HG03442 (cell line): ENCODE results near the gene DLX3.
"Not testable (repeated sequence)": the region's sequence is repeated elsewhere in the genome, so short reads cannot be mapped to it uniquely, and the experiment has no call there.

ENCODE experiments used
- ATAC-seq: cut with Tn5 transposase; IDR thresholded peaks from one replicate; pipeline ENCODE4 v1.9.1; 2021; ENCODE audit warnings: mild to moderate bottlenecking, moderate library complexity; ENCODE audit not compliant: unreplicated experiment

The DLX3 gene

DNA sequence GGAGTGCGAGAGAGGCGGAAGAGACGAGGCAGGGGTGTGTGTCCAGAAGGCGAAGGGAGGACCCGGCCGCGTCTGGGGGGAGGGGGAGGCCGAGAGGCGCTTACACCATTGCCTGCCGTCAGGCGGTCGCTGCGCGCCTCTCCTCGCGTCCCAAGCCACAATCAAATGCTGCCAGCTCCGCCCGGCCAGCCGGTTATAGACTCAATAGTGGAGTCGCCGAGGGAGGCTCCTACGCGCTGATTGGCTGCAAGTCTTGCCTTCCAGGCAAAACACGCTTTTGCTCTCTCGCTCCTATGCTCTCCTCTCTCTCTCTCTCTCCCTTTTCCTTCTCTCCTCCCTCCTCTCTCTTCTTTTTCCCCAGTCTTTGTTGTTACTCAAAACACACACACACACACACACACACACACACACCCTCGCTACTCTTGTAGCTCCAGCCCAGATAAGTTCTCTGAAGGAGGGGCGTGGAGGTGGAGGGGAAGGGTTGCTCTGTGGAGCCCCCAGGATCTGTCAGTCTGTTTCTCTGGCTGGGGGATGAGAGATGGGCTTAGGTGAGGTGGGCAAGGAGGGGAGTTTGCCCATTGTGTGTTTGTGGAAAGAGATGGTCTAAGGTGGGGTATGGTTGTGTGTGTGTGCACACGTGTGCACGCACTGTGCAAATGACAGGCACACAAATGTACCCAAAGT is at the start of gene DLX3:
Gene DLX3, minus strand, starts transcription at position 170 of the 684 bp plus-strand sequence. CDS start 226 bp downstream, outside the sequence.
- ATAC-seq = no peak

DNA sequence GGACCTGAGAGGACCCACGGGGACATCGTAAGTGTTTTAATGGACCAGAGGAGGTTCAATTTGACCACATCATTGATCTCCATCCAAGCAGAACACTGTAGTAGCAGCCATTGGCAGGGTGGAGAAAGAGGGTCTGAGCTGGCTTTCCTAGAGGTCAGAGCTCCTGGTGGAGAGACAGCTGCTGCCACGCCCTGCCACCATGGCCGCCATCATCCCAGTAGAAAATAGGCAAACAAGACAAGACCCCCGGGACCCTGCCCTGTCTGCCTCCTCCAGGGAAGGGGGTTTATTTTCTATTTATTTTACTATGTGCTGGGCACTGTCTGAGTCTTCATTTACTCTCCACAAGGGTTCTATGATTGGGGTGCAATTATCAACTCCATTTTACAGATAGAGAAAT is 49.5 kb upstream of the DLX3 start:
- ATAC-seq = no peak

DNA sequence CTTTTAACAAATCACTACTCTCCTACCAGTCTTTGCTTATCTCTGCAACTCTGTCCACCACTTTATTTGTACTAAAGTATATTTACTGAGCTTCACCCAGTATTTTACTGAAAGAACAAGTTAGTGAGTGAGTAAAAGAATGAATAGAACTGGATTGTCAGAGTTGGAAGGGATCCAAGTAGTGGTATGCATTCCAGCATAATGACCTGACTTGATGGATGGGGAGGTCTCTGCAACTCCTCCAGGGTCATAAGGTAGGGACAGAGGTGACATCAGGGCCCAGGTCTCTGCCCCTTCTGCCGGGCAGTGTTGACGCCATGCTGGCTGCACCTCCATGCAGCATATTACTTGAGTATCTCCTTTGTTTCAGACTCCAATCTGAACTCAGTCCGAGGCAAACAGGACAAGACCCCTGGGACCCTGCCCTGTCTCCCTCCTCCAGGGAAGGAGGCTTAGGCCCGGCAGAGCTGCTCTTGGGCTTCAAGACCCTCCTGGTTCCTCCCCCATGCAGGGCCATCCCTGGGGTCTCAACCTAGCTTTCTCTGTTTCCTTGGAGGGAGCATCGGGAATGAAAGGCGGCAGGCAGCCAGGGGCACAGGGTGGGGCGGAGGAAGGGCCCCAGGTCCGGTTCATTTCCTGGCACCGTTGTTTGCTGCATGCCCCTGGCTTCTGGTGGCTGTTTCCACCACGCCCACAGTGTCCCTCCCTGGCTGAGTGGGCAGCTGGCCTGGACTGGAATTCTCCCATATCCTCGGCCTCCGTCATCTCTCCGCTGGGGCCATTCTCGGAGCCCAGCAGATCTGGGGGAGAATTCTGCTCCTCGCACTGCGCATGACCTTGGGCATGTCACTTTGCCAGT is 48.5 kb upstream of the DLX3 start:
- ATAC-seq = no peak

DNA sequence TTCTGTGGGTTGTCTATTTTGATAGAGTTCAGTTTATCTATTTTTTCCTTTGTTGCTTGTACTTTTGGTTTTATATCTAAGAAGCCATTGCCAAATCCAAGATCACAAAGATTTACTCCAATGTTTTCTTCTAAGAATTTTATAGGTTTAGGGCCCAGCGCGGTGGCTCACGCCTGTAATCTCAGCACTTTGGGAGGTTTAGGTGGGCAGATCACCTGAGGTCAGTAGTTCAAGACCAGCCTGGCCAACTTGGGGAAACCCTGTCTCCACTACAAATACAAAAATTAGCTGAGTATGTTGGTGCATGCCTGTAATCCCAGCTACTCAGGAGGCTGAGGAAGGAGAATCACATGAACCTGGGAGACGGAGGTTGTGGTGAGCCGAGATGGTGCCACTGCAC is 47.2 kb upstream of the DLX3 start:
- no peak for ATAC-seq

DNA sequence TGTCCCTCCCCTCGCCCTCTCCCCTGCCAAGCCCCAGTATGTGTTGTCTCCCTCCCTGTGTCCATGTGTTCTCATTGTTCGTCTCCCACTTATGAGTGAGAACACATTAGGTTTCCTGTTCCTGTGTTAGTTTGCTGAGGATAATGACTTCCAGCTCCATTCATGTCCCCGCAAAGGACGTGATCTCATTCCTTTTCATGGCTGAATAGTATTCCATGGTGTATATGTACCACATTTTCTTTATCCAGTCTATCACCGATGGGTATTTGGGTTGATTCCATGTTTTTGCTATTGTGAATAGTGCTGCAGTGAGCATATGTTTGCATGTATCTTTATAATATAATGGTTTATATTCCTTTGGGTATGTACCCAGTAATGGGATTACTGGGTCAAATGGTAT is 45.5 kb upstream of the DLX3 start:
- ATAC-seq = not testable (repeated sequence)

DNA sequence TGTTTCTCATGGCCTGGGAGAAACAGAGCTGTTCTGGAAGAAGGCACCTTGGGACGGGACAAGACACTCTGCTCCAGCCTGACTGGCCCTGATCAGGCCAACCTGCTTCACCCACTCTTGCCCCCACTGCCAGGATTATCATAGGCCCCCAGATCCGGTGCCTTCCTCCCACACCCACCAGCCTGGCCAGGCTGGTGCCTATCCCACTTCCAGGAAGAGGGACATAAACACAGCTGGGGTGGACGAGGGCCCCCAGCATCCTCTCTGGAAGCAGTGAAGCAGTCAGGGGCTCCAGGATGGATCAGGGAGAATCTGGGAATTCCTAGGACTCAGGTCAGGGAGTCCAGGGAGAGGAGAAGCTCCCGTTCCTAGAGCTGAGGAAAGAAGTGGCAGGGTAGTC is 44.0 kb upstream of the DLX3 start:
- no peak for ATAC-seq

DNA sequence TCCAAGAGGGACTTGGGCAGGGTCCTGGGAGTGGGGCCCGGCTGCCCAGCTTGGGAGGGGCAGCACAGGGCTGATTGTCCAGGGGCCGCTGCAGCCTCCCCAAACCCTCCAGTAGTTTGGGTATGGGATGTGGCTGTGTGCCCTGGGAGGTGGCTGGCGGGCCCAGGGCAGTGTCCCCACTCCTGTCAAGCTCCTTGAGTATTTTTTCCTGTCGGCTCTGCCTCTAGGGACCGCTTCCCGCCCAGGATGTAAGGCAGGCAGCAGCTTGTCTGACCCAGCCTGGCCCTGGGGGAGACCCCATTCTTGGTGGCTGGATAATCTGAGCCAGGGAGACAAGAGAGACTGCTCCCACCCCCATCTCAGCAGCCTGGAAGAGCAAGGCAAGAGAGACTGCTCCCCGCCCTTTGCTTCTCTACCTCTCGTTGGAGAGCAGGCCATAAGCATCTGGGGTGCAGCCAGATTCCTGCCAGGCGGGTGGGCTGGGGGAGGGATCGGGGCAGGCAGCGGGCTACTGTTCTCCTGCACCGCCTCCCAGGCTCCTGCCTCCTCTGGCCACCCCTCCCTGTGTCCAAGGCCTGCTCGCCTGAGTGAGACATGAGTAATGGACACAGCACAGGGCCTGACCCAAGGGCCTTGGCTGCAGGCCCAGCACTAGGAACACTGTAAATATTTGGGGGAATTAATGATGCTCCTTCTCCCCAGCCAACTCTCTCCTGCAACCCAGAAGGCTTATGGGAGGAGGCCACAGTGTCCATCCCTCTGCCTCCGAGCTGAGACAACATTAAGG is 42.5 kb upstream of the DLX3 start:
- ATAC-seq = no peak

DNA sequence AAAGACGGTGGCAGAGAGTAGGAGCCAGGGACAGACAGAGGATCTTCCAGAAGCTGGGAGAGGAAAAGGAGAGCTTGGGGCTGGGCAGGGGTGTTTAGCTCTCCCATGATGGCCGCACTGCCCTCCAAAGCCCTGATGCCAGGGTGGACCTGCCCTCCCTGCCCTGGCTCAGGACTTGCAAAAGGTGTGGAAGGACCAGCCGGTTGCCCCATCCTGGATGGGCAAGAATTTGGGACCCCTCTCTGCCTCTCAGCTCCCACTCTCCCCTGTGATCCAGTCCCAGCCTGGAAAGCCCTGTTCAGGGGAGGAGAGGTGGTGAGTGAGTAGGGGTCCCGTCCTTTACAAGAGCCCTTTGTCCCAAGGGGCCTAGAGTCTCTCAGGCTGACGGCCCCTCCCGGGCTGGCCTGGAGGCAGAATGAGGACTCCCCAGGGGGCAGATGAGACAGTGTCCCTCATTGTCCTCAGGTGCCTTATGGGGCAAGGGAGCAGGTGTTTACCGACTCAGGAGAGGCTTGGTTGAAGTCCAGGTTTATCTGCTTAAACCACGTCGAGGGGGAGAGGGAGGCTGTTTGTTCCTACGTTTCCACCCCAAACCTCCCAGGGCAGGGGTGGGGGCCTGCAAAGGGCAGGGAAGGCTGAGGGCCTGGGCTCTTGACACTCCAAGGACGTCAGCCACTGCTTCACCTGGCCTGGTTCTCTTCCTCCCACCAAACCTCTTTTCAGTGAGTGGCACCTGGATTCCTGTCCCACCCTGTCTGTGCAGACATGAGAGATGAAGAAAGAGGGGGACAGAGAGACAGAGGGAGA is 41.6 kb upstream of the DLX3 start:
- ATAC-seq = no peak

DNA sequence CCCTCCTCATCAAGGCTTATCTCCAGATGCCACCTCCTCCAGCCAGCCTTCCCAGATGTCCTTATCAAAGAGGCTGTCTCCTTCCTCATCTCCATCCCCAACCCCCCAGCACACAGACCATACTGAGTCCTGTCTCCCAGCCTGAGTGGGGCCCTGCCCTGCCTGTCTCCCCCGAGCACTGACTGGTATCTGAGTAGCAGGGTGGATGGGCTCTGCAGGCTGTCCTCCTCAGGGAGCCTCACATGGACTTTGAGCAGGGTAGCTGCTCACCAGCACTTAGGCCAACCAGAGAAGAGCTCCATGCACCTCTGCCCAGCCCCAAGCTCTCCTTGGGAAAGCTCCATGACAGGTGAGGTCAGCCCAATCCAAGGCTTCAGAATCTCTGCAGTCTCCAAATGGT is 40.9 kb upstream of the DLX3 start:
- no peak for ATAC-seq

DNA sequence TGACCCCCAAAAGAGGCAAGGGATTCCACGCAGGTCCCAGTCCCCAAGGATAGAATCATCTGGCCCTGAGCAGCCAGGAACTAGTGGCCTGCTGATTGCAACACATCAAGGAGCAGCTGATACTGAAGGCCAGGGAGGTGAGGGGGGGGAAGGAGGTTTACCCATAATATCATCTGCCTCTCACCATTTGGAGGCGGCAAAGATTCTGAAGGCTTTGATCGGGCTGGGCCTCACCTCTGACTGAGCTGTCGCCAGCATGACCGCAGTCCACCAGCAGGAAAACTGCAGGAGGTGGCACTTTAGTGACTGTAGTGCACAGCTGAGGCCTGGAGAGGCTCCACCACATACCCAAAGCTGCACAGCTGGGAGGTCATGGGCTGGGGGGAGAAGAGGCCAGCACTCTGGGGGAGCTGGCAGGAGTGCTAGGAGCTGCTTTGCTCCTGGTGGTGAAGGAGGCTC is 40.4 kb upstream of the DLX3 start:
- ATAC-seq = no peak

DNA sequence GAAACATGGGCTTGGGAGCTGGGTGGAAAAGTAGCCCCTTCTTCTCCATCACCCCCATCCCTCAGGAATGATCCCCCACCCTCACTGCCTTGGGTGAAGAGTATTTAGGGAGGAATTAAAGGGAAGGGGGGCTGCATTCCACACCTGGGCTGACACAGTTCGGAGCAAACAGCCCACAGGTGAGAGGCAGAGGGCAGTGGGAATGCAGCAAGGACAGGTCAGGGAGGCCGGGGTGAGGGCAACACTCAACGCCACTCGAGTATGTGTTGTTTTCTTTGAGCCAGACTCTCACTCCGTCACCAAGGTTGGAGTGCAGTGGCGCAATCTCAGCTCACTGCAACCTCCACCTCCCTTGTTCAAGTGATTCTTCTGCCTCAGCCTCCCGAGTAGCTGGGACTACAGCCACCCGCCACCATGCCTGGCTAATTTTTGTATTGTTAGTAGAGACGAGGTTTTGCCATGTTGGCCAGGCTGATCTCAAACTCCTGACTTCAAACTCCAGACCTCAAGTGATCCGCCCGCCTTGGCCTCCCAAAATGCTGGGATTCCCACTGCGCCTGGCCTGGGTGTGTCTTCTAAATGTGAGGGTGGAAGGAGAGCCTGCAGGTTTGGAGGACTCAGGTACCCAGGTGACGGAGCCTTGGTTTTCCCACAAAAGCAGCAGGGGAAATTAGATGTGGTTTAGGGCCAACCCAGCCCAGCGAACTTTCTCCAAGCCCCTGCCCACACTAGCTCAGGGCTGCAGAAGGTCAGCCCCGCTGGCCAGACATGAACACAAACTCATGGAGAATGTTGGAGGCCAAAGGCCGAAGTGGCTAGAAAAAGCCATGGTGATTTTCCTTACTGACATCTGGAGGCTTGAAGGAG is 39.7 kb upstream of the DLX3 start:
- no peak for ATAC-seq

DNA sequence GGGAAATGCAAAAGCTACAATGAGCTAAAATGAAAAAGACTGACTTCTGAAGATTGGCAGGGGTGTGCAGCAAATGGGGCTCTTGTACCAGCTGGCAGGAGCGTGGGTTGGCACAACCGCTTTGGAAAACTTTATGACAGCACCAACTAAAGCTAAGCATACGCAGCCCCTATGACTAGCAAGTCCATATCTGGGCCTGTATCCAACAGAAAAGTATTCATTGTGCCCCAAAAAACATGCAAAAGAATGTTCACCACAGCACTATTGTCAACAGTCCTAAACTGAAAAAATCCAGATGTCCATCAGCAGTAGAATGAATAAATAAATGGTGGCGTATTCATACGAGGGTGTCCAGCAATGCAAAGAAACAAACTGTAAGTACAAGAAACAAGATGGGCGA is 38.3 kb upstream of the DLX3 start:
- no peak for ATAC-seq

DNA sequence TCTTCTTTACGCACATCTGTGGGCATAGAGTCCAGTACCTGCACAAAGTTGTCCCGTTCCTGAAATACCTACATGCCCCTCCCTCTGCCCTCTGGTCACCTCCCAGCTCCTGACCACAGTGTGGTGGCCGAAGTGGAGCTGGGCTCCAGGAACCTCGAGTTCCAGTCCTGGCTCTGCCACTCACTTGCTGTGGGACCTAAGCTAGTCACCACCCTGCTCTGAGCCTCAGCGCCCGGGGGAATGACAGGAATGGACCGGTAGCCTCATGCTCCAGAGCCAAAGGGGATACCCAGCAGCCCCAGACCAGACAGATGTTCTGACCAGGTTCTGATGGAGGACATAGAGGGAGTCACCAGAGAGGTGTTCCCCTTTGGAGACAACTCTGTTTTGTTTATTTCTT is 34.2 kb upstream of the DLX3 start:
- no peak for ATAC-seq

DNA sequence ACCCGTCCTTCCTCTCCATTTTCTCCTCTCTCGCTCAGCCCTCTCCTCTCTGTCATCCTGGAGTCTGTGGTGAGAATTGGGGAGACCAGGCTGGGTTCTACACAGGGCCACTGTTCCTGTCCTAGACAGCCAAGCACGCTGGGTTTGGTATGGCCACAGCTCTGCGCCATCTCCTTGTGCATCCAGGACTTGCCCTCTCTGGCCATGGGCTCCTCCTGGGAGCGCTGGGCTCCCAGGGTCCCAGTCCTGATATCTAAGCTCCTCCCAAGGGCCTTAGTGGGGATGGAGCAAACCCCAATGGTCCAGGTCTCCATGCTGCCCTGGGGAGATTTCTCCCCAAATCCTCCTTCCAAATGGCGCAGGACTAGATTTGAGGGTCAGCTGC is 33.7 kb upstream of the DLX3 start:
- no peak for ATAC-seq

DNA sequence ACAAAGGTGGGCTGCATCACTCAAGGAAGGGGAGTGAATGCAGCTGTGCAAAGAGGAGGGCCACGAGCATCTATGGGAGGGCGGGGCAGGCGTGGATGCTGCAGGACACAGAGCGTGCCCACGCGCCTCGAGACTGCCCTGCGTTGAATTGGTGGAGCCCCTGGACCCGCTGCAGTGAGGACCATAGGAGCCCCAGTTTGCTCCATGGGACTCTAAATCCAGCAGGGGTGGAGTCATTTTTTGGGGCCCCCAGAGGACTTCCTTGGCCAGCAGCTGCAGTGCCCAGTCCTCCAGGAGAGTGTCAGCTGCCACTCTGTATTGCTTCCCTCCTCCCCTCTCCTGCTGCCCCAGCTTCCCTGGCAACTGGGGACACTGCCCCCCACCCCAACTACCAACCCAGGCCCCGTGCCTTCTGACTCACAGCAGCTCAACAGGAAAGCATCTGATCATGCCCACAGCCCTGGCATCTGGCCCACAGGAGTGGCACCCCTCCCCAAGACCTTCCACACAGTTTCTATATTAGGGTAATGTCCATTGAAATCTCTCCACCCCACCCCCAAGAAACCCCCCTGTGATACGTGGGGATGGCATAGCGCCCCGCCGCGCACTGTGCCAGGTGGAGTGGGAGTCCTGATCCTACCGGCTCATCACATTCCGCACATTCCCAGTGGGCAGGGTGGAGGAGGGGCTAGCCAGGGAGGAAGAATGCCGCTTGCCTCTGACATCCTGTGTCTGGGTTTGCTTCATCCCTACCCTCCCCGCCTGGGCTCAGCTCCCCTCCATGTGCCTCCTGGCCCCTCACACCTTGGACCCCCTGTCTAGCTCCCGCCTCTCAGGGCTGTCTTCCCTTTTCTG is 33.1 kb upstream of the DLX3 start:
- ATAC-seq = no peak

DNA sequence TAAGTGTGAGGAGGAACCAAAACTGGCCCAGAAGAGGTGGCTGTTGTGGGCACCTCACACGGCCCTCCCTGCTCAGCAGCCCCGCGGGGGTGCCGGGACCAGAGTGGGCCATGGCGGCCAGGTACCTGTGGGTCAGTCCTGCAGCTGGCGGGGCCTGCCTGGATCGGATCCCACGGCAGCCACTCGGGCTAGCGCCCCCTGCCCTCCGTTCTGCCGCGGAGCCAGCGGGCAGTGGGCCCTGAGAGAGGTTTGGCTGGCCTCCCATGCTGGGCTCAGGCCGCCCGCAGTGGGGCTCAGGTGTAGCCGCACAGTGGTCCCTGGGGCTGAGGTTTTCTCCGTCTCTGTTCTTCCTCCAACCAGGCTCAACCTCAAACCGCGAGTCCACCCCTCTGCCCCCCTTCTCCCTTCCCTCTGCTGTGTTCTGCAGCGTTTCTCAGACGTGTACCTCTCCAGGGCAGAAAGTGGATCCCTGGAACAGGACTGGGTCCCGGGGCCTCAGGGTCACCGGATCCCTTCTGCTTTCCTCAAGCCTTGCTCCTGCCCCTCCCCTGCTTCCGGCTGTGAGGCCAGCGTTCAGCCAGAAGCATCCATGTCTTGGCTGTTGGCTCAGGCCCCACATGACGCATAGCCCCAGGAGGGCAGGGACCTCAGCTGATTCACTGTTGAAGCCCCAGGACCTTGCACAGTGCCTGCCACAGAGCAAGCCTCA is 32.3 kb upstream of the DLX3 start:
- ATAC-seq = no peak

DNA sequence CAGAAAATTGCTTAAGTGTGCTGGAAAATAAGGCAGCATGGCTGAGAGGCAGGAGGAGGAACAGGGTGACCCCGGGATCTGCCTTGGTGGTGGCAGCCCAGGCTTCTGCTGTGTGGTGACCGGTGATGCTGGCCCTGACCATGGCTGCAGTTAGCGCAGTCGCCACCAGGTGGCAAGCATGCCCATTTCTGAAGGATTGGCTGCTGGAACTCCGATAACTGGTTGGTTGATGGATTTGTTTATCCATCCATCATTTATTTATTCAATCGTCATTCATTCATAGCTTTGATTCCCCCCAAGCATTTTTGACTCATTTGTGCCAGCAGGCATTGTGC is 31.8 kb upstream of the DLX3 start:
- ATAC-seq = no peak

DNA sequence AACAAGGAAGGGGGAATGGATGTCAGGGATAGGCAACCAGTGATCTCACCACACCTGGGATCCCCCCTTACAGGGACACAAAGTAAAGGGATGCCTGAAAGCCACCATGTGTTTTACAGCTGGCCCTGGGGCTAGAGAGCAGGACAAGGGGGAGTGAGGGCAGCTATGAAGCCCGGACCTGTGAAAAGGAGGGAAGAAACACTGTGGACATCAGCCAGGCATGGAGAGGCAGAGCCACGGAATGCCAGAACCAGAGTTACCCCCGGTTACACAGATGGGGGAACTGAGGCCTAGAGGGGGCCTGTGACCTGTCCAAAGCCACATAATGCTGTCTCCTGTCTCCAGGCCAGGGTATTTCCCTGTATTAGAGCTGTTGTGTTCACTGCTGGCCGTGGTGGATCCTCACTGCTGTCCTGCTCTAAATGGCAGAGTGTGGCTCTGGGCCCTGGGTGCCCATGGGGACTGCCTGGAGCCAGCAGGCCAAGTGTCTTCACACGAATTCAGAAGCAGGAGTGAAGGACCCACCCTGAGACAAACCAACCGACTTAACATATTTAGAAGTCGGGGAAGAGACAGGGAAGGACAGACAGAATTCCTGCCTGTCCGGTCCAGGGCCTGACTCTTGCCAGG is 31.1 kb upstream of the DLX3 start:
- ATAC-seq = no peak
